Progenitor cell of endocrine pancreas (in vitro differentiated cells): ENCODE results near the gene EXOSC3. TPM values are rescaled to one million over a fixed set of nuclear protein-coding genes. Genes with fewer than 3 reads are reported as not detected.

Experiments used
- DNase-seq: peaks from one replicate; pipeline ENCODE4 v3.0.0; 2021; ENCODE audit warnings: low spot score; ENCODE audit not compliant: unreplicated experiment
- H3K27ac Mint-ChIP-seq: 2 replicates; pipeline ENCODE4 v1.8.0; 2021; ENCODE audit warnings: mild to moderate bottlenecking, moderate library complexity, mixed read lengths
- H3K27me3 Mint-ChIP-seq: 2 replicates; pipeline ENCODE4 v1.8.0; 2021; ENCODE audit warnings: mixed read lengths
- H3K36me3 Mint-ChIP-seq: 2 replicates; pipeline ENCODE4 v1.8.0; 2022; ENCODE audit warnings: mixed read lengths; ENCODE audit not compliant: insufficient read depth
- H3K4me1 Mint-ChIP-seq: 2 replicates; pipeline ENCODE4 v1.8.0; 2021; ENCODE audit warnings: low read depth, mixed read lengths
- H3K4me3 Mint-ChIP-seq: 2 replicates; pipeline ENCODE4 v1.8.0; 2021; ENCODE audit warnings: low read depth, mild to moderate bottlenecking, moderate library complexity, mixed read lengths
- H3K9me3 Mint-ChIP-seq: 2 replicates; pipeline ENCODE4 v1.8.0; 2021; ENCODE audit warnings: low read depth, mixed read lengths
- total RNA-seq: library from RNA; stranded (reverse); gene quantifications from 2 replicates; pipeline ENCODE4 v1.2.1, GENCODE V29; 2021
- TF ChIP-seq, protein P1 (sequence below): fragments of 200-600 bp; sonication (generic); IDR thresholded peaks from one replicate; pipeline ENCODE4 v1.5.0; 2021; ENCODE audit warnings: antibody characterized with exemption, mild to moderate bottlenecking; ENCODE audit not compliant: unreplicated experiment

EXOSC3 gene
- total RNA-seq, 1 donor from 2014 or later: 55.7 TPM

GRCh38 chr9:37801287-37801850 lies 16.5 kb upstream of the EXOSC3 start:
- peaks cover 18% of the 10 kb centered on the region for H3K4me1 Mint-ChIP-seq
- DNase-seq: peak; percentile 16
- no peaks in the 10 kb centered on the region for H3K9me3 Mint-ChIP-seq
- H3K36me3 Mint-ChIP-seq: peaks cover 1% of the 10 kb centered on the region
- peak overlapping the region; percentile 93 for H3K27ac Mint-ChIP-seq
- TF ChIP-seq, protein P1, sequence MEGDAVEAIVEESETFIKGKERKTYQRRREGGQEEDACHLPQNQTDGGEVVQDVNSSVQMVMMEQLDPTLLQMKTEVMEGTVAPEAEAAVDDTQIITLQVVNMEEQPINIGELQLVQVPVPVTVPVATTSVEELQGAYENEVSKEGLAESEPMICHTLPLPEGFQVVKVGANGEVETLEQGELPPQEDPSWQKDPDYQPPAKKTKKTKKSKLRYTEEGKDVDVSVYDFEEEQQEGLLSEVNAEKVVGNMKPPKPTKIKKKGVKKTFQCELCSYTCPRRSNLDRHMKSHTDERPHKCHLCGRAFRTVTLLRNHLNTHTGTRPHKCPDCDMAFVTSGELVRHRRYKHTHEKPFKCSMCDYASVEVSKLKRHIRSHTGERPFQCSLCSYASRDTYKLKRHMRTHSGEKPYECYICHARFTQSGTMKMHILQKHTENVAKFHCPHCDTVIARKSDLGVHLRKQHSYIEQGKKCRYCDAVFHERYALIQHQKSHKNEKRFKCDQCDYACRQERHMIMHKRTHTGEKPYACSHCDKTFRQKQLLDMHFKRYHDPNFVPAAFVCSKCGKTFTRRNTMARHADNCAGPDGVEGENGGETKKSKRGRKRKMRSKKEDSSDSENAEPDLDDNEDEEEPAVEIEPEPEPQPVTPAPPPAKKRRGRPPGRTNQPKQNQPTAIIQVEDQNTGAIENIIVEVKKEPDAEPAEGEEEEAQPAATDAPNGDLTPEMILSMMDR: no peak
- H3K27me3 Mint-ChIP-seq: peaks cover under 1% of the 10 kb centered on the region
- H3K4me3 Mint-ChIP-seq: peak overlapping the region; percentile 97

DNA sequence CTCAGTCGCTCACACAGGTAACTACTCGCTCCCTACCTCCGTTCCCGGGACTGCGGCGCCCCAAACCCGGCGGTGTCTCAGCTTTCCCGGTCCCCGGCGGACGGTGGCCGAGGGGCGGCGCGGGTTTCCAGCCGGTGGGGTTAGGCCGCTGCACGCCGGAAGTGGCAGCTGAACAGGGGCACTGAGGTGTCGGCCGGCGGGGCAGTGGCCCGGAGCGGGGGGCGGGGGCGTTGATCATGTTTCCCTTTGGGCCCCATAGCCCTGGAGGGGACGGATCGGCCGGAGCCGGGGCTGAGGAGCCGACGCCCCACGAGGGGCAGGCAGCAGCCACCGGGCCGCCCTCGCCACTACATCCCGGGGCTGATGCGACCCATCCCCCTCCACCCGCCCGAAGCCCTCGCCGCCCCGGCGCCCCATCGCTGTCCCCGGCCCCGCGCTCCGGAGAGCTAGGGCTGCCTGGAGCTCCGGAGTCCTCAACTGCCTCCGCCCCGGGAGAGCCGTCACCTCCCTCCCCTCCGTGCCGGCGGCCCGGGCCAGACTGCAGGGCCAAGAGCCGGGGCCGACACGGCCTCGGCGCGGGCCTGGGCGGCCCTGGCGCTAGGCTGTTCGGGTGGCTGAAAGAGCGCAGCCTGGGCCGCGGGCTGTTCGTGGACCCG lies 15.9 kb upstream of the EXOSC3 start, which contains the start of gene DCAF10:
TSS of gene DCAF10 (plus strand) at position 167 of the 656 bp plus-strand sequence. CDS start at position 237, 70 bp downstream.
- TF ChIP-seq, protein P1: no peak
- Mint-ChIP-seq H3K4me3 (peak within 1 kb of the TSS; percentile 97), H3K27ac (peak within 1 kb of the TSS; percentile 99), H3K36me3 (peaks cover 1% of the 10 kb centered on the region), H3K9me3 (no peaks in the 10 kb centered on the region), H3K4me1 (peaks cover 18% of the 10 kb centered on the region), H3K27me3 (peaks cover 5% of the 10 kb centered on the region)
- DNase-seq: peak; percentile 94

GRCh38 chr9:37798677-37799076 lies 13.8 kb upstream of the EXOSC3 start:
- TF ChIP-seq, protein P1: no peak
- H3K4me1 Mint-ChIP-seq: peaks cover 18% of the 10 kb centered on the region
- H3K36me3 Mint-ChIP-seq: no peaks in the 10 kb centered on the region
- H3K4me3 Mint-ChIP-seq: peak overlapping the region; percentile 97
- DNase-seq: no peak
- no peaks in the 10 kb centered on the region for H3K9me3 Mint-ChIP-seq
- H3K27me3 Mint-ChIP-seq: peaks cover 10% of the 10 kb centered on the region
- H3K27ac Mint-ChIP-seq: no peak overlapping the region

- Mint-ChIP-seq H3K27ac (no peak overlapping the region), H3K9me3 (no peaks in the 10 kb centered on the region), H3K36me3 (no peaks in the 10 kb centered on the region), H3K27me3 (peaks cover 13% of the 10 kb centered on the region), H3K4me3 (no peak overlapping the region), H3K4me1 (peaks cover 1% of the 10 kb centered on the region)
- TF ChIP-seq, protein P1: no peak
- no peak for DNase-seq
Measured at GRCh38 chr9:37796232-37796631, 11.4 kb upstream of the EXOSC3 start.

GRCh38 chr9:37792122-37792521 lies 7.3 kb upstream of the EXOSC3 start:
- no peak for DNase-seq
- no peaks in the 10 kb centered on the region for H3K36me3 Mint-ChIP-seq
- no peaks in the 10 kb centered on the region for H3K4me1 Mint-ChIP-seq
- peaks cover 31% of the 10 kb centered on the region for H3K27me3 Mint-ChIP-seq
- H3K4me3 Mint-ChIP-seq: no peak overlapping the region
- no peaks in the 10 kb centered on the region for H3K9me3 Mint-ChIP-seq
- no peak overlapping the region for H3K27ac Mint-ChIP-seq
- TF ChIP-seq, protein P1: no peak
